ENCODE results near the gene MSI2.

The MSI2 gene

DNA sequence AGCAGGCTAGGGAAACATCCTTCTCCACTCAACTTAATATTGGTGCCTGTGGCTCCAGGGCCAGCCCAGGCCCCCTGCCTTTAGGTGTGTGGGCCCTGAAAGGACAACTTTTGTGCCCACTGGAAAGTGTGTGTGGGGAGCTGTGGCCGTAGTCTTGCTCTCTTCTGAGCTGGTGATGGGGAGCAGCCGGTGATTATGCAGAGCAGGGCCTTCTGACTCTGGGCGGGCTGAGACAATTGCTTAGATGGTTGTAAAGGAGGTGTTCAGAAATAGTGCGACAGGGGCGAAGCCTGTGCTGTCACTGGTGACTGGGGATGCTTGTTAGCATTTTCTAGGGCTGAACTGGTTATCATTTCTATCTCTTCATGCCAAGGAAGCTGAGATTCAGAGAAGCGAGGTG lies 62.6 kb downstream of the MSI2 start:
- no peak for DNase-seq (ENCODE audit: low spot score)

DNA sequence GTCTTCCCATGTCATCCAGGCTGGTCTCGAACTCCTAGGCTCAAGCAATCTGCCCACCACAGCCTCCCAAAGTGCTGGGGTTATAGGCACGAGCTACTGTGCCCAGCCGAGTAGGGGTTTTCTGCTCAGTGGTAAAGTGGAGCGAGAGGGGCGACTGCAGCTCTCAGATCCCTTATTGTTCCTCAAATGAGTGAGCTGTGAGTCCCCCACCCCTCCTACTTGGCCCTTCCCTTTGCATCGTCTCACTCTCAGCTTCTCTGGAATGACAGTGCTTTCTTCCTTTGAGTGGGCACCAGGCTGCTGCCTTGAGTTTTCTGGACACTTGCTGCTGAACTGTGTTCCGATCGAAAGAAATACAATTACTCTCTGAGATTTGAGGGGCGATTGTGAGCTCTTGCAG lies 63.5 kb downstream of the MSI2 start:
- no peak for DNase-seq (ENCODE audit: low spot score)

DNA sequence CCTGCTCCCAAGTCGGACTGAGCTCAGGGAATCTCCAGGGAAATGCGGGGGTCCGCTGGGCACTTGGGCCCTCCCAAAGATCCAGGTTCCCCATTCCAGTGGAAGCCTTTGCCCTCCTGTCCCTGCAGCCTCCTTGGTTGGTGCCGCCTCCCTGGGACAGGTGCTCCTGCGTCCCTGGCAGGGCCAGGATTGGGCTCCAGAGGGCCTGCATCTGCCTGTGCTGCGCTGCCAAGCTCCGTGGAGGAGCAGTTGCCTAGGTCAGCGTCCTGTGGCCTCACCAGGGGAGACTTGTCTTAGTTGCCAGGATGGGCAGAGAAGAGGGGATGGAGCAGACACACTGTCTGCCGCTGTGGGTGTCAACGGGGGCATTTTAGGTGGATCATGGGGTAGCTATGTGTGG lies 67.1 kb downstream of the MSI2 start:
- DNase-seq (ENCODE audit: low spot score): no peak

- DNase-seq (ENCODE audit: low spot score): no peak
These were observed 67.7 kb downstream of the MSI2 start for GRCh38 chr17:57324060-57324459.

GRCh38 chr17:57324631-57325030 lies 68.3 kb downstream of the MSI2 start:
- no peak for DNase-seq (ENCODE audit: low spot score)

DNA sequence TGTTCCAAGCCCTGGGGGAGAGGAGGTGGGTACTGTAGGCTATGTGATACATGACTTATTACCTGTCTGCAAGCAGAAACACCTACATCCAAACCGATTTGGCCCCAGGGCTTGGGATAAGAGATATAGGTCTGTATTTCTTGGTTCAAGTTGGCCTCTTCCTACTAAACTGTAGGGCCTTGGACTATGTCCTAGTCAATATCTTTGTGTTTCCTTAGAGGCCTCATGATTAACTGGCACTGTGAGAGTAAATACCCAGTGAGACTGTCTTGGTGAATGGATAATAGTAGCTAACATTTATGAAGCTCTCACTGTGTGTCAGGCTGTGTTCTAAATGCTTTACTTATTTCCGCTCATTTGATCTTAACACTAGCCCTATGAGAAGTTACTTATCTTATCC lies 70.0 kb downstream of the MSI2 start:
- no peak for DNase-seq (ENCODE audit: low spot score)

- no peak for DNase-seq (ENCODE audit: low spot score)
These were observed 70.4 kb downstream of the MSI2 start for GRCh38 chr17:57326764-57327163.

DNA sequence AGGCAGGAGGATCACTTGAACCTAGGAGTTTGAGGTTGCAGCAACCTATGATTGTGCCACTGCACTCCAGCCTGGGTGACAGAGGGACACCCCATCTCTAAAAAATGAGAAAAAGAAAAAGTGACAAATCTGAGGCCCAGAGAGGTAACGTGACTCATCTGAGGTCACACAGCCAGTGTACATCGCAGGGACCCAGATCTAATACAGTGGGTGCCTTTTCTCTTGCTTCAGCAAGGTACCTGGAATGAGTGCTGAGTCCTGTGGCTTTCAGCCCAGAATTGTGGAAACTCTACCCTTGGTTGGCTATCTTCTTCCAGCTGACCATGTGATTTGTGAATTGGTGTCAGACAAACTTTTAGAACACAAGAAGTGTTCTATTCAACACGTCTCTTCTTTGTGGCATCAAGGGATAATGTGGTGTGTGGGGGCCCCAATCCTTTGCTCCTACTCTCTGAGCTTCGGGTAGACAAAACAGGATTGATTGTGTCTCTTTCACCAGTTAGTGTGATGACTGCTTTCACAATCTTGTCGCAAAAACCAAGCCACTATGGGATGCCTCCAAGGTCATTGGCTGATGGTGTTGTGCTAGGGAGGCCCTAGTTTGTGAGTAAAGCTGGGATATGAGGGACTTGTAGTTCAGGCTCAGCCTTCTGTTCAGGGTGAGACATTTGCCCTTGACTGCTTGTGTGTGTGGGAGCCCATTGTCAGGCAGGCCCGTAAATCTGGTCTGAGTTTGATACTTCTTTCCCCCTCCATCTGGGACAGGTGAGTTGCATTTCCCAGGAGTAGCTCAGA lies 71.0 kb downstream of the MSI2 start:
- DNase-seq (ENCODE audit: low spot score): no peak

GRCh38 chr17:57328109-57328882 lies 72.0 kb downstream of the MSI2 start:
- DNase-seq (ENCODE audit: low spot score): no peak

DNA sequence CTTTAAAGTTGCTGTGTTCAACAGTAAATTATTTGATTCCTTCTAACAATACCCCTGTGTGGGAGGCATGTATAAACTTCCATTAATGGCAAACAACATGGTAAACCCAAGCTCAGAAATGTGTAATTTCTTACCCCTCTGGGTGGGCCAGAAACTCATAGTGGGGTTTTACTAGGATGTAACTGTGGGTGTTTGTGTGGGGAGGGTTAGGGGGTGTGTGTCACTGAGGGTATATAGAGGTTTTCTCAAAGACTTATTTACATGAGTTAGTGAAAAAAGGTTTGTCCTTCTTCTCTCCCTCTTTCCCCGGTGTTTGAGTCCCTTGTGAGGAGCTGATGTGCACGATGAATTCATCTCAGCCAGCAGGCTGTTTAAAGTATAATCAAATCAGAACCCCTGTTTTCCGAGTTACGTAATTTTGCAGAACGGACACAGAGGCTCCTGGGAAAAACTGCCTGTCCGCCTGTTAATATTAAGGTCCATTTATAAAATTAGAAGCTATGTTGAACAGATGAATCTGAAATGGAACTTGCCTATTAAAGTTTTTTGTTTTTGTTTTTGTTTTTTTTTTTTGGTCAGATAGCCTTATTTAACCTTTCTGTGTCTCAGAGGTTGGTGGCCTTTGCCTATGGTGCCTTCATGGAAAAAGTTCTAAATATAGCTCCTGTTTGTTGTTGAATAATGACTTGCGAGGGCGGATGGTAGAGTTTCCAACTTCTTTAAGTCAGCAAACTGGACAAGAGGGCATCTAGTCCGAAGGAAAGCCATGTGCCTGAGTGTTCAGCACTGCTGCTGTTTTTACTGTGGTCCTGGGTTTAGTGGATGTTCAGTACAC lies 73.3 kb downstream of the MSI2 start:
- DNase-seq (ENCODE audit: low spot score): no peak

- no peak for DNase-seq (ENCODE audit: low spot score)
These were observed 74.3 kb downstream of the MSI2 start for GRCh38 chr17:57330587-57330986.

- no peak for DNase-seq (ENCODE audit: low spot score)
These were observed 75.1 kb downstream of the MSI2 start for GRCh38 chr17:57331423-57331822.

- DNase-seq (ENCODE audit: low spot score): no peak
These were observed 76.2 kb downstream of the MSI2 start for GRCh38 chr17:57332501-57332900.

GRCh38 chr17:57335195-57335792 lies 79.0 kb downstream of the MSI2 start:
- no peak for DNase-seq (ENCODE audit: low spot score)

DNA sequence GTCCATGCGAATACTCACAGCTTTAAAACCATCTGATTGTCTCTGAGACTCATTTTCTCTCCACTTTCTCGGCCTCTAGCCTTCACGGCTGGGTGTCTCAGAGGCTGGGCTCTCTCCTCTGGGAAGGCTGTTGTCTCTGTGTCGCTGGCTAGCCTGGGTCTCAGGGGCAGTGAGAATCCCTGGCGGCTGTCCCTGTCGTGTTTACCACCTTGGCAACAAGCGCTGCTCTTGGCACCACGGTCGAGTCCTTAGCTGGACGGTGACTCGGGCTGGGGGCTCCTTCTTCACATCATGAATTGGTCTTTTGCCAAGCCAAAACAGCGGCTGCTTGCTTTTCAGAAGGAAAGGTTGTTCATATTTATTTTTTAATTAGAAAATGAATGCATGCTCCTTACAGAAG lies 81.1 kb downstream of the MSI2 start:
- DNase-seq (ENCODE audit: low spot score): no peak

DNA sequence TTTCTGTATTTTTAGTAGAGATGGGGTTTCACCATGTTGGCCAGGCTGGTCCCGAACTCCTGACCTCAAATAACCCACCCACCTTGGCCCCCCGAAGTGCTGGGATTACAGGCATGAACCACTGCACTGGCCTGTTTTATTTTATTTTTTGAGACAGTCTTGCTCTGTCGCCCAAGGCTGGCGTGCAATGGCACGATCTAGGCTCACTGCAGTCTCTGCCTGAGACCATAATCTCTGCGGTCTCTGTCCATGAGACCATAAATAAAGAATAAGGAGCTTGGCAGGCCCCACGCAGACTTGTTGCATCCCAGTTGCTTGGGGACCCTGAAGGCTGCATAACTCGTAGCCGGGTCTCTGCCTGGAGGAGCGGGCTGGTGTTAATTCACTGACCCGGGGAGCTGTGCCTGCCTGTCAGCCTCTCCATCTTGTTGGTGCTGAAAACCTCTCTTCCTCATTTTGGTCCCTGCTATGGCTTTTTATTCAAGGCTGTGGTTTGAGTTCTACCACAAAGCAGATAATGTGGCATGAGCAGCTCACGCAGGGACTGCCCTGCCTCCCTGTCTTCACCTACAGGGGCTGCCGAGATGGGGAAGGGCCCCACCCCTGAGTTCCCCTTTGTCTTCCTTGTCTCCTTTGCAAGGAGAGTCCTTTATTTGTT lies 82.1 kb downstream of the MSI2 start:
- DNase-seq (ENCODE audit: low spot score): no peak

GRCh38 chr17:57340160-57340981 lies 84.0 kb downstream of the MSI2 start:
- no peak for DNase-seq (ENCODE audit: low spot score)

GRCh38 chr17:57341611-57342540 lies 85.6 kb downstream of the MSI2 start:
- no peak for DNase-seq (ENCODE audit: low spot score)

DNA sequence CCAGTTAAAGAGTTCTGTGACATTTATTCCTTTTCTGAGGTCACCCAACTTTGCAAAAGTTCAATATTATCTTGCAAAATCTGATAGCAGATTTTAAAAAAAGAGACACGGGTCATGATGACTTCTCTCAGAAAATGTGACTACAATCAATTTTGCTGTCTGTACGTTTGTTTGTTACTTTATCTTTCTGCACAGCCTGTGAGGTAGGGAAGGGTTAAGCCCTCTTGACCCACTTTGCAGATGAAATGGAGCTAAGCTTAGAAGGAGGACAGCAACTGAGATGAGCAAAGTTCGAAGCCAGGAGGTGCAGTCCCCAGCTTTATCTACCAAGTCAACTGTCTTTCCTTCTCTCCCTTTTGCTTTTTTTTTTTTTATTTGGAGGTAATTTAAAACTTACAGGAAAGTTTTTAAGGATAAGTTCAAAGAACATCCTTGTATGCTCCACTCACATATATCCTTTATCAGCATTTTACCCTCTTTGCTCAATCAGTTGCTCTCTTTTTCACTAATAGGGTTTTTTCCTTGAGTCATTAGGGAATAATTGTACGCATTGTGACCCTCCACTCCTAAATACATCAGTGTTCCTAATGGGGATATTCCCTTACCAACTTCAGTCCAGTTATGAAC lies 86.8 kb downstream of the MSI2 start:
- DNase-seq (ENCODE audit: low spot score): no peak

Data from AG08396 (cell line).